Measurements from ENCODE around the gene F10.

Gene F10

DNA sequence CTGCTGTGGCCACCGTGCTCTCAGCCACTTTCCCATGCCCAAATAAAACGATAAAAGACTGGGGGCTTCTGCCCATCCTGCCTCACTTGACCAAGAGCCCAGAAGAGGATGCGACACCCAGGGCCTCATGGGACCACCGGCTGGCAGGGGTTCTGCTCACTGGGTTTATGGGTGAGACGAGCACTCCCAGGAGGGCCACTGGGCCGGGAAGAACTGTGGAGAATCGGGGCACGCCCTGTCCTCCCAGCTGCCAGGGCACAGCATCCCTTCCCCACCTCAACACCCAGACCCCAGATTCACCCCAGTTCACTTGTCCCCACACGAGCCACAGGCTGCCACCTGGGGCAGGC lies 4.7 kb upstream of the F10 start:
- DNase-seq = no peak

DNA sequence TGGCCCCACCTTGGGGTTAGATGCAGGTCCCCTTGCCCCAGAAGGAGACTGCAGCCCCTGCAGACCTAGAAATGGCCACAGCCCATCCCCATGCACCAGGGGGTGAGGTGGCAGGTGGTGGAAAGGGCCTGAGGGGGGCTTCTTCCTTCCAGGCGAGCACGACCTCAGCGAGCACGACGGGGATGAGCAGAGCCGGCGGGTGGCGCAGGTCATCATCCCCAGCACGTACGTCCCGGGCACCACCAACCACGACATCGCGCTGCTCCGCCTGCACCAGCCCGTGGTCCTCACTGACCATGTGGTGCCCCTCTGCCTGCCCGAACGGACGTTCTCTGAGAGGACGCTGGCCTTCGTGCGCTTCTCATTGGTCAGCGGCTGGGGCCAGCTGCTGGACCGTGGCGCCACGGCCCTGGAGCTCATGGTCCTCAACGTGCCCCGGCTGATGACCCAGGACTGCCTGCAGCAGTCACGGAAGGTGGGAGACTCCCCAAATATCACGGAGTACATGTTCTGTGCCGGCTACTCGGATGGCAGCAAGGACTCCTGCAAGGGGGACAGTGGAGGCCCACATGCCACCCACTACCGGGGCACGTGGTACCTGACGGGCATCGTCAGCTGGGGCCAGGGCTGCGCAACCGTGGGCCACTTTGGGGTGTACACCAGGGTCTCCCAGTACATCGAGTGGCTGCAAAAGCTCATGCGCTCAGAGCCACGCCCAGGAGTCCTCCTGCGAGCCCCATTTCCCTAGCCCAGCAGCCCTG lies 4.2 kb upstream of the F10 start:
- DNase-seq = no peak

DNA sequence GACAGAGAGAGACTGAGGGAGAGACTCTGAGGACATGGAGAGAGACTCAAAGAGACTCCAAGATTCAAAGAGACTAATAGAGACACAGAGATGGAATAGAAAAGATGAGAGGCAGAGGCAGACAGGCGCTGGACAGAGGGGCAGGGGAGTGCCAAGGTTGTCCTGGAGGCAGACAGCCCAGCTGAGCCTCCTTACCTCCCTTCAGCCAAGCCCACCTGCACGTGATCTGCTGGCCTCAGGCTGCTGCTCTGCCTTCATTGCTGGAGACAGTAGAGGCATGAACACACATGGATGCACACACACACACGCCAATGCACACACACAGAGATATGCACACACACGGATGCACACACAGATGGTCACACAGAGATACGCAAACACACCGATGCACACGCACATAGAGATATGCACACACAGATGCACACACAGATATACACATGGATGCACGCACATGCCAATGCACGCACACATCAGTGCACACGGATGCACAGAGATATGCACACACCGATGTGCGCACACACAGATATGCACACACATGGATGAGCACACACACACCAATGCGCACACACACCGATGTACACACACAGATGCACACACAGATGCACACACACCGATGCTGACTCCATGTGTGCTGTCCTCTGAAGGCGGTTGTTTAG lies 3.3 kb upstream of the F10 start:
- no peak for DNase-seq

DNA sequence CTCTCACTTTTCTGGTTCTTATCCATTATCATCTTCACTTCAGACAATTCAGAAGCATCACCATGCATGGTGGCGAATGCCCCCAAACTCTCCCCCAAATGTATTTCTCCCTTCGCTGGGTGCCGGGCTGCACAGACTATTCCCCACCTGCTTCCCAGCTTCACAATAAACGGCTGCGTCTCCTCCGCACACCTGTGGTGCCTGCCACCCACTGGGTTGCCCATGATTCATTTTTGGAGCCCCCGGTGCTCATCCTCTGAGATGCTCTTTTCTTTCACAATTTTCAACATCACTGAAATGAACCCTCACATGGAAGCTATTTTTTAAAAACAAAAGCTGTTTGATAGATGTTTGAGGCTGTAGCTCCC lies 2.8 kb upstream of the F10 start:
- no peak for DNase-seq

DNA sequence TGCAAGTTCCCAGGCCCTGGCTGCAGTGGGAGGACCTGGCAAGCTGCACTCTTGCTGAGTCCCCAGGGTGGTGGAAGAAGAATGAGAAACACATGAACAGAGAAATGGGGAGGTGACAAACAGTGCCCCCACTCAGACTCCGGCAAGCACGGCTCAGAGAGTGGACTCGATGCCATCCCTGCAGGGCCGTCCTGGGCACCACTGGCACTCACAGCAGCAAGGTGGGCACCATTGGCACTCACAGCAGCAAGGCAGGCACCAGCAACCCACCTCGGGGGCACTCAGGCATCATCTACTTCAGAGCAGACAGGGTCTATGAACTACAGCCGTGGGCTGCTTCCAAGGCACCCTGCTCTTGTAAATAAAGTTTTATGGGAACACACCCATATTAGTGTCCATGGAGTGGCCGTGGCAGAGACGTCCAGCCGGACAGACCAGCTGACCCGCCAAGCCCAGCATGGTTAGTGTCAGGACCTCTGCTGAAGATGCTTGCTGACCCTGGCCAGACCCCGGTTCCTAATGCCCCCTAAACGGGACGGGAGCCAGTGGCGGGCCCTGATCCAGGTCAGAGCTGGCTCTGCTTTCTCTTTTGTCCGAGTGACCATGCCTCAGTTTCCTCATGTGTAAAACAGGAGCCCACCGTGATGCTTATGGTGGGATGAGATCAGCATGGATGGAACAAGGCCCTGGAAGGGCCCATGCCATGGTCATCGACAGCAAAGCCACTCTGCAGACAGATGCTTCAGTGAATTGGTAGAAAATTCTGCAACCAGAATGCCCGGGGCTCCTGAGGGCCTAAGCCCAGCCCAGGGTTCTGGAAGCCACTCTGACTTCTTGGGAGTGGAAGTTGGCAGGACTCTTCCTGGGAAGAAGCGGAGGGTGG lies 2.1 kb upstream of the F10 start:
- DNase-seq = no peak

DNA sequence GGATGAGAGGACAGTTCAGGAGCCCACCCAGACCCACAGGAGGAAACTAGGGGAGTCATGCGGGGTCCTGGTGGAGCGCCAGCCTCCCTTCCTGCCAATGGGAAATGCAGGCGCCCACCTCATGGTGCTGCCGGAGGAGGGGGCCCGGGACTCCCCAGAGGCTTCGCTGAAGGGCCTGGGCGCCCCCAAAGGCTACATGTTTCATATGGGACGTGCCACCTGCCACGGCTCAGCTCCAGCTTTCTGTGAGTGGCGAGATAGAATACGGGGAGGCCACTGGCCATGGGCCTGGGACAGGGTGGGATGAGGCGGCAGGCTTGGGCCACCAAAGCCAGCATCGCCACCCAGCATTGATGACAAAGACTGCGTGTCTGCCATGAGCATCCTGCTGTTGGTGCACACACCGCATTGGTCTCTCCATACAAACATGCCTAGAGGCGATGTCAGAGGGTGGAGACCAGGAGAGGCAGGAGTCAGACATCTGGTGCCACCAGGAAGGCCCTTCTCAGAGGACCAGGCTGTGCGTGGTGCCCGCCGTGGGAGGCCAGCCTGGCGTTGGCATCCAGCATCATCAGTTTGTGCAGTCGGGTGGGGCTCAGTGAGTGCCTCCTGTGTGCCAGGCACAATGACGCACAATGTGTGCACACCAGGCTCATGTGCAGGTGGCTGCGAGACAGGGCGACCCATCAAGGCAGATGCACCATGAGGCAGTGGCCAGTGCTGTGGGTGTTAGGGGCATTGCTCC lies 1.2 kb upstream of the F10 start:
- DNase-seq = no peak

DNA sequence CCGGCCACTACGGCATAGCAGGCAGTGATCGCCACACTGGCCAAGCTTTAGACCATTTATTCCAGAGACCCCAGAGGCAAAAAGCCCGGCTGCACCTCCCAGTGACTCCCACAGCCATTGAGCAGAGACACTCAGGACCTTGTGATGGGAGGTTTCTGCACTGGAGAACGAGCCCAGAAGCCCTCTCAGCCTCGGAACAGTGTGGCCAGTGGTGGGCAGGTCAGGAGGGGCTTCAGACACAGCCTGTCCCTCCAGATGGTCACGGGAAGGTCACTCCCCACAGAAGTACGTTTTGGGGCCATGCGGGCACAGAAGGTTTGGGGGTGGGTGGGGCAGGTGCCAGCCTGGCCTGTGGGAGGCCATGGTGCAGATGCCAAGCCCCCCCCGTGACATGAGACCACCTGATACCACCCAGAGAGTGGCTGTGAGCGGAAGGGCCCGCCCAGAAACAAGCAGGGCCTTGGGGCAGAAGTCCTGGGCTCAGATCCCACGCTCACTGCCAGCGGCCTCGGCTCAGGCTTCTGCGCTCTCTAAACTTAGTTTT lies 599 bp upstream of the F10 start:
- no peak for DNase-seq

DNA sequence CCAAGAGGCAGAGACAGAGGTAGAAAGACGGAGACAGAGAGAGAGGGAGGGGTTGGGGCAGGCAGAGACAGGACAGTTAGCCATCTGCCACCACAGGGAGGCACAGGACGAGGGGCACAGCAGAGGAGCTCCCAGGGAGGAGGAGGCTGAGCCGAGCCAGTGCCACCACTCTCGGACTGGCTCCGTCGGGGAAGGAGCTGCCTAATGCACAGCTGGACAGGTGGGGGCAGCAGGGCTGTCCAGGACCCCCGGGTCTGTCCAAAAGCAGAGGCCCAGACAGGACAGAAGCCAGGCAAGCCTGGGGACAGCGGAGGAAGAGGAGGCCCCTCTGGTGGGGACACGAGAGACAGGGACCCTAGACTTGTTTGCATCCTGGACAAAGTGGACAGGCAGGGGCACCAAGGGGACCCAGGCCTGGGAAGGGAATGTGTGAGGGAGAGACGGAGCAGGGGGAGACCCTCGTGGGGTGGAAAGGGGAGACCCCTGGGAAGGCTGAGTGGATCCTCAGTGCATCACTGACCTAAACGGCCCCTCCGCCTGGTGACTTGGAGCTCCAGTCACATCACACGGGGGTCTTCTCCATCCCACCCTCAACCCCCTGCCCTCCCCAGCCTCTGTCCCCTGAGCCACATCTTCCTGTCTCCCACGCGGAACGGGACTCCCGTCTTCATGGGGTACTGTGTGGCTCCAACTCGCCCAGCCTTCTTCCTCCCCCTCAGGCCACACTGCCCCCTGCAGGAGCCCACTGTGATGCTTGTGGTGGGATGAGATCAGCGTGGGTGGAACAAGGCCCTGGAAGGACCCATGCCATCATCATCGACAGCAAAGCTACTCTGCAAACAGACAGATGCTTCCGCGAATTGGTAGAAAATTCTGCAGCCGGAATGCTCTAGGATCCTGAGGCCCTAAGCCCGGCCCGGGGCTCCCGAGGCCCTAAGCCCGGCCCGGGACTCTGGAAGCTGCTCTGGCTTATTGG lies 915 bp downstream of the F10 start:
- peak; percentile 21 for DNase-seq

DNA sequence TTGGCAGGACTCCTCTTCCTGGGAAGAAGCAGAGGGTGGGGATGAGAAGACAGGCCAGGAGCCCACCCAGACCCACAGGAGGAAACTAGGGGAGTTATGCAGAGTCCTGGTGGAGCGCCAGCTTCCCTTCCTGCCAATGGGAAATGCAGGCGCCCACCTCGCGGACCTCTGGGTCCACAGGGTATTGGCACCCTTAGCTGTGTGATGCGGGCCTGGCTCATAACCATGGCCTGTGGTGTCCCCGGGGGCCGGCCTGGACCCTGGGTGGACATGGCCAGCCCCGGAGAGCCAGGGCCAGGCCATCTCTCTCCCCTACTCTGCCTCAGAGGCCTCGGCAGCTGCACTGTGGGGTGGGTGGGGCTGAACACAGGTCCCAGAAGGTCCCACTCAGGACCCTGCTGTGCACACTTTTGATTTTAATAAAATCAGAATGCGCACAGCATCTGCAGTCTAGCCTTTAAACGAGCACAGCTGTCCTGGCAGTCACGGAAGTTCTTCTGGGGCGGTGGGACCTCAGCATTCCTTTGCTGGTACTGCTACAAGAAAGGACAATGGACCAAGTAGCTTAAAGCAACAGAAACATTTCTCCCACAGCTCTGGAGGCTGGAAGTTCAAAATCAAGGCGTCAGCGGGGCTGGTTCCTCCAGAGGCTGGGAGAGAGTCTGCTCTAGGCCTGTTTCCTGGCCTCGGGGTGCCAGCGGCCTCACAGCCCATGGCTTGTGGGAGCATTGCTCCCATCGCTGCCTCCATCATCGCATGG lies 1.8 kb downstream of the F10 start:
- DNase-seq = no peak

DNA sequence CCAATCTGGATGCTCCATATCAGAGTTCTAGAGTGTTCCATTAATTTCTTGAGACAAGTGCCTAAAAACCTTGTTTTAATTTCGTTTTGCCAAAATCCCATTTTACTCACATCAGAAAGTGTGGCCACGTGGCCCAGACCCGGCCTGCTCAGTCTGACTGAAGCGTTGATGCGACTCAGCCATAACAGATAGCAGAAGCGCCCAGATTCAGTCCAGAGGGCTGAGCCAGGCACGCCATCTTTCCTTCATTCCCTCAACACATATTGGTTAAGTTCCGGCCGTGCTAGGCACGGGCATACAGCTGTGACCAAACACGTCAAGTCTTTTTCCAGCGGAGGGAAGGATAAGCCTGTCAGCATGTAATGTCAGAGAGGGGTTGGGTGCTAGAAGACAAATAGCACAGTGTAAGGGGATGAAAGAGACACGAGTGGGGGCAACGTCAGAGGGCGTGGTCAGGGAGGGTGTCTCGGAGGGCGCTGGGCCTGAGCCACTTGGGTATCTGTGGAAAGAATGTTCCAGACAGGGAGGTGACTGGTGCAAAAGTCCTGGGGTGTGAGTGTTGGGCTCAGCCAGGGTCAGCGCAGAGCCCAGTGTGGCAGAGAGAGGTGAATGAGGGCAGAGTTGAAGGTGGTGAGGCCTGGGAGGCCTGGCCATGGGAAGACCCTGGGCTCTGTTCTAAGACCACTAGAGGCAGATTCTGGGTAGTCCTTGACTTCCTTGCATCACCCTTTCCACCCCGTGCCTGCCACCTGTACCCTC lies 3.1 kb downstream of the F10 start:
- no peak for DNase-seq

DNA sequence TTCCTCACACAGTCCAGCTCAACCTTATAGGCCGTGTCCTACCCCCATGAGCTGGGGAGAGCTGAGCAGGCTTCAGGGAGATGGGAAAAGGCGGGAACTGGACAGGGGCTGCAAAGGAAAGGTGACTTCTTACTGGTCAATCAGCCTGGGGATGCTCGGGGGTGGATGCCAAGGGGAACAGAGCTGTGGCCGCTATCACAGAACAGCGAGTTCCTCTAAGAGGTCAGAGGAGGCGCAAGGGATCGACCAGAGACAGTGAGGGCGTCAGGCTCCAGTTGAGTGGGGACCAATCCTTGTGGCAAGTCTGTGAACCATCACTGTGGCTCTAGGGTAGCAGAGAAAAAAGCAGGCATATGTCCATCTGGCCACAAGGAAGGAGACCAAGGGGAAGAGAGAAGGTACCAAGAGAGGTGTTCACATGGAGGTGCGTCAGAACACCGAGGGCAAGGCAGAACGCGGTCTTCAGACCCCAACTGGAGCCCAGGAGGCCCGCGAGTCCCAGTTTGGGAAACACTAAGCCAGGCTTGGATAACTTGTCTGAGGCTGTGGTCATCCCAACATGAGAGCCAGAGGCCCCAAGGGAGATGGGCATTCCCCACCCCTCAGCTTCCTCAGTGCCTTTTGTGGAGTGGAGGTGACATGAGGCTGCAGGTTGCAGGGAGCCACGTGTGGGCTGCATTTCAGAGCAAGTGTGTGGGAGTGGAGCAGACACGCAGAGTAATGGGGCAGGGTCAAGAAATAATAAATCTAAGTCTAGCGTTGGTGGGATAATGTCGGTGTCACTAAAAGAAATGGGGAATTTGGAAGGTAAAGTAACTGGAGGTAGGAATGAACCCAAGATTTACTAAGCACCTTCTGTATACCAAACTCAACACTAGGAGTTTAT lies 3.9 kb downstream of the F10 start:
- DNase-seq = no peak

DNA sequence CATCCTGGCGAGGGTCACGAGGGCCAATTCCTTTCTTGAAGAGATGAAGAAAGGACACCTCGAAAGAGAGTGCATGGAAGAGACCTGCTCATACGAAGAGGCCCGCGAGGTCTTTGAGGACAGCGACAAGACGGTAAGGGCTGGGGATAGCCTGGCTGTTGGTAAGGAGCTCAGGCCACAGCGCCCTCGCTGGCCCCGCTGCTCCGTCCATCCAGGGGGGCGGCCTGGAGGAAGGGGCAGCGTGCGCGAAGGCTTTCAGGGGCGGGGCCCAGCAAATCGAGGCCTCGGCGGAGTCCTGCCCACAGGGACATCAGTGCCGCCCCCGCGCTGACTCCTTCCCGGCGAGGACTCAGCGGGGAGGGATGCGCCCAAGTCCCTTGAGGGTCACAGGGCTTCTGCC lies 6.9 kb downstream of the F10 start:
- DNase-seq = no peak

DNA sequence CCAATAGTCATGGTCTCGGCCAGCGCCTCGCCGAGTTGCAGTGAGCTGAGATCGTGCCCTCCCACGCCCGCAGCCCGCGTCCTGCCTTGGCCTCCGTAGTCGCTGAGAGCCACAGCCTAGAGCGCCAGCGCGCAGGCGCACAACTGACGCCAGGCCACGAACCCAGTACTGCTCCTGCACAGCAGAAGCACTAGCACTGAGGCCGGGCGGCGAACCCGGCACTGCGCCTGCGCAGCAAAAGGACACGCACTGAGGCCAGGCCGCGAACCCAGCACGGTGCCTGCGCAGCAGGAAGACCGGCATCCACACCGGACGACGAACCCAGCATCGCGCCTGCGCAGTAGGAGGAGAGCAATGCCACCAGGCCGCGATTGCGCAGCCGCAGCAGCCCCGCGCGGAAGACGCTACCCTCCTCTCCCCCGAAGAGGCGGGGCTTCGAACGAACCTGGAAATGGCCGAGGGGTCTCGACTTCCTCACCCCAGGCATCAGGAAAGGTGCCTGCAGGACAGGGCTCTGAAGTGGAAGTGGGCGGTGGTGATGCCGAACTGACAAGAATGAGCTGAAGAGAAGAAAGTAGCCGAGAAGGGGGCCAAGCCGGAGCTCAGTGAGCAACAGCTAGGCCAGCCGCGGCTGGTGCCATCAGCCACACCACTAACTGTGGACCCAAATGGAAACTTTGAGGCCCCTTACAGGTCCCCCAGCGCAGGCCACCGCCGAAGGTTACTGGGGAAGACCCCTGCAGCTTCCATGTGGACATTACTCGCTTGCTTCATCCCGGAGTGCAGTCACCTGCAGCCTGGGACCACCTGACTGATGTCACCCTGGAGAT lies 7.5 kb downstream of the F10 start:
- DNase-seq = no peak

DNA sequence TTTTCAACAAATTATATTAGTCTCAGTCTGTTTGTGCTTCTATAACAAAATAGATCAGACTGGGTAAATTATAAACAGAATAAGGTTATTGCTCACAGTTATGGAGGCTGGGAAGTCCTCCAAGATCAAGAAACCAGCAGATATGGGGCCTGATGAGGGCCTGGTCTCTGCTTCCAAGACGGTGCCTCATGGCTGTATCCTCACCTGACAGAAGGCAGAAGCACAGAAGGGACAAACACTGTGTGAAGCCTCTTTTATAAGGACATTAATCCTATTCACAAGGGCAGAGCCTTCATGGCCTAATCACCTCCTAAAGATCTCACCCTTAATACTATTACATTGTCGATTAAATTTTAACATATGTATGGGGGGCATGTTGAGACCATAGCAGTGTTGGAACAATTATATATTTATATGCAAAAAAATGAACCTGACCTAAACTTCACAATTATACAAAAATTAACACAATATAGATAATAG lies 12.7 kb downstream of the F10 start:
- DNase-seq = no peak

DNA sequence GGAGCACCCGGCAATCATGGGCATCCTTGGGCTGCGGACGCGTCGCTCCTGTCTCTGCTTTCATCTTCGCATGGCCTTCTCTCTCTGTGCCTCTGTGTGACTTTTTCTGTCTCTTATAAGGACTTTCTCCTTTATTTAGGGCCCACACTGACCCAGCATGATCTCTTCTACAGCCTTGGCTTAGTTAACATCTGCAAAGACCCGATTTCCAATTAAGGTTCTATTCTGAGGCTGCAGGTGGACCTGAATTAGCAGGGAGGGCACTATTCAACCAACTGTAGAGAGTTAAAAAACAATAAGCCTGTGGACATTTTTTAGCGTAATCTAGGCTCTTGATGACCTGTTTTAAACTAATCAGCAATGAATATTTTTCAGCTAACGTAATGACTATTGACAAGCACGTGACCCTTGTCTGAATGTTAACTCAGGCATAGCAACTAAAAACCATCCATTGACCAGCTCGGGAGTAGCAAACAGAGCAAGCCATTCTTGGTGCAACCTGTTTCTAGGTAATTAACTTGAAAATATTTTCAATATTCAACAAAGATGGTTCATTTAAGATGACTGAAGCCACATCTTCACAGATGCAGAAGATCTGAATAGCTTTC lies 15.2 kb downstream of the F10 start:
- no peak for DNase-seq

DNA sequence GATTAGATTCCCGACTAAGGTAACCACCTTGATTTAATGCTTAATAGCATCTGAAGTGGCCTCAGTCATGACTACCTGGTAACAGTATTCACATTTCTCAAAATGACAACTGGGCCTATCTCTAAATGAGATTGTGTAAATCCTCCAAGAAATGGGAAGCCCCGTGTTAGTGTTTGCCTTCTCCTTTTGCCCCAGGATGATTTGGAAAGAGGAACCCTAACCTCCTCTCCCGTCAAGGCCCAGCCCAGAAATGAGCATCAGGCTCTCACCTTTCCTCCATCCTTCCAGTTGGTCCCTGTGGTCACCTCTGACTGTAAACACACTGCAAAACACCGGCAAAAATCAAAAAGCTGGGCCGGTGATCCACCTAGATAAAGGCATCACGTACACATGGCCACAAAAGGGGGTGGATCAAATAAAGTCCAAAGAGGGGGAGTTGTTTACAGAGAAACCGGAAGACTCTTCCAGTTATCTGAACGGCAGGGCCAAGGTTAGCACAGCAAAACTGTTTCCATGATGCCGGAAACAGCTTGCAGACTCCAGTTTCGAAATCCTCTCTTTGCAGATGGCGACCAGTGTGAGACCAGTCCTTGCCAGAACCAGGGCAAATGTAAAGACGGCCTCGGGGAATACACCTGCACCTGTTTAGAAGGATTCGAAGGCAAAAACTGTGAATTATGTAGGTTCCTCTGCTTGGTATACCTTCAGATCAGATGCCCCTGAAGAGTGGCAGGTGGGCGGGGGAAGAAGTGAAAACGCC lies 16.4 kb downstream of the F10 start:
- DNase-seq = peak; percentile 60

DNA sequence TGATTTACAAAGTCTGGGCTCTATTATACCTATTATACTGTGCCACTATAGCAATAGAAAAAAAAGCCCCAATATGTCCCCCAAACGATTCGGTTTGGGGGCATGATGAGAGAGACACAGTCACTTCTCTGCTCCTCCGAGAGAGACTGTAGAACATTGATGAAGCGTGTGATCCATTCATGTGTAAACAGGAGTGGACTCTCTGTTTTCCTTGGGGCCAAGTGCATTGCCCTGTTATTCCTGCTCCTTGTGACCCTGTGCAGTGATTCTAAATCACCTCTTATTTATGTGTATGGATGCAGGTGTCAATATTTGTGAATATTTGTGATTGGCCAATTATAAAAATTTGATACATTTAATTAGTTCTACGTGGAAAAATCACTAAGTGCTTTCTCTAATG lies 17.0 kb downstream of the F10 start:
- no peak for DNase-seq
